SK-N-MC (cell line): ENCODE data around the gene MYL10.

Experiments used
- EZH2 ChIP-seq: fragments of 200-600 bp; sonication (generic); IDR thresholded peaks from one replicate; pipeline ENCODE4 v1.6.1; 2017; ENCODE audit warnings: antibody characterized with exemption
- FOXP2 ChIP-seq: optimal IDR thresholded peaks from 2 replicates; pipeline ENCODE3; 2011; ENCODE audit warnings: mild to moderate bottlenecking, moderate library complexity; ENCODE audit not compliant: insufficient read depth; ENCODE audit errors: extremely low read length, control extremely low read depth
- POLR2AphosphoS5 ChIP-seq: IDR thresholded peaks from 2 replicates; pipeline ENCODE4 v1.6.1; 2012; ENCODE audit warnings: mild to moderate bottlenecking, low read depth, low read length, borderline replicate concordance

DNA sequence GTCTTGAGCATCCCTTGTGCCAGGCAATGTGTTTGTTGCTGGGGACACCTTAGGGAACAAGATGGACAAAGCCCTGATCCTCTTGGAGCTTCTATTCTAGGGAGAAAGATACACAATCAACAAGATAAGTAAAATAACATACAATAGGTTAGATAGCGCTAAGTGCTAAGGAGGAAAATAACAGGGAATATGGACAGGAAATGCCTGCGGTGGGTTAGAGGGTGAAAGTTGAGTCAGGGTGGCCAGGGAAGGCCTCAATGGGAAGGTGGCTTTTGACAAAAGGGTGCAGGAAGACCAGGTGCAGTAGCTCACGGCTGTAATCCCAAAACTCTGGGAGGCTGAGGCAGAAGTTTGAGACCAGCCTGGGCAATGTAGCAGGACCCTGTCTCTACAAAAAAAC is 38.3 kb upstream of the MYL10 start:
- TF ChIP-seq FOXP2 (no peak), EZH2 (no peak), POLR2AphosphoS5 (no peak)
